Measurements from ENCODE around the gene SDC4.

Gene SDC4

DNA sequence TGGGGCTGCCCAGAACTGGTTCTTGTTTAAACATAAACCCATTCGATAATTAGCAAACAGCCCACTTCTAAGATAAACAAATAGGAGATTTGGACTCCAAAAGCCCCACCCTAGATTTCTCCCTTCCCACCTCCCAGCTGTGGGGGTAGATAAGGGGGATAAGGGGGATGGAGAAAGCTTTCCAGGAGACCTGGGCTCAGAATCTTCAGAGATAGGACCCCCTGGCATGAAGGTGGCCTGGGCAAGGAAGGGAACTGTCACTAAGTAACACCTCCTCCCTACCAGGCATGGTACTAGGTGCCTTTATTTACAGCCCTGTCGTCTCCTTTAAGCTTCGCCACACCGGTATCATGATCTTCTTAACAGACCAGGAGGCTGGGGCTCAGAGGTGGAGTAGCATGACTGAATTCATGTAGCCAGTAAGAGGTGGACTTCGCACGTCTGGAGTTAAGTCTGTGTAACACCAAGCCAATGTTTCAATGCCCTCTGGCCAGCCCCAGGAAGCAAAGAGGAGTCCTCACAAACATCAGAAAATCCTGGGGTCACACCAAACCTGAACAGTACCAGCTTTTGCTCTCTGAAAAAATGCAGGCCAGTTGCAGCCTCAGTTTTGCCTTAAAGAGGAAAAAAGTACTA lies 4.6 kb downstream of the SDC4 start:
- no peak for TF ChIP-seq ZNF274 (IDR thresholded peaks at IDR 0.05; ENCODE audit: low read depth, low read length)
- H3K4me3 ChIP-seq (ENCODE audit: low read length) = no peak overlapping the region

DNA sequence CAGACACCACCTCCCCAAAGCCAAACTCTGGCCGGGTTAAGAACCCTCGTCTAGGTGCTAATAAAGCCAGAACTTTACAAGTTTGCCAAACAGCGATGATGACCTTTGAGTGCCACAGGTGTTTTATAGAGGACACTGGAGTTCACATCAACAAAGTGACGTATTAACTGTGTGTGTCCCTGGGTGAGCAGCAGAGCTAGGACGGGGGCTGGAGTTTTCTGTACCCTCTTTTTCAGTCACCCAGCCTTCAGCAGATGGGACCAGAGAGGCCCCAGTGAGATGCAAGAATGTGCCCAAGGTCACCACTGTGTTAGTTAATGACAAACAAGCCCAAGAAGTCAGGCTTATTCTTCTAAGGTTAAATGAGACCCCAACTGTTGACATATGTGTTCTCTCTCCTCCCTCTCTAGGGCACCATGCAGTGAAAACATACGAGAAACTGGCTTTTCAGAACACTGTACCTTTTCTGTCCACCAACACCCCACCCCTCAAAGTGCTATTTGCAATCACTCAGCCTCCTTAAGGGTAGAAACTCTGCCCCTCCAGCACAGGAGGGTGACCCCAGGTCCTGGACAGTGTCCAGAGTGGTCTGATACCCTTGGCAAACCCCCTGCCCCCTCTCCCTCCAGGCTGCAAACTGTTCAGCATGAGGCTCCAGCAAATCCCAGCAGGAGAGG lies 5.2 kb downstream of the SDC4 start:
- H3K4me3 ChIP-seq (ENCODE audit: low read length) = no peak overlapping the region

DNA sequence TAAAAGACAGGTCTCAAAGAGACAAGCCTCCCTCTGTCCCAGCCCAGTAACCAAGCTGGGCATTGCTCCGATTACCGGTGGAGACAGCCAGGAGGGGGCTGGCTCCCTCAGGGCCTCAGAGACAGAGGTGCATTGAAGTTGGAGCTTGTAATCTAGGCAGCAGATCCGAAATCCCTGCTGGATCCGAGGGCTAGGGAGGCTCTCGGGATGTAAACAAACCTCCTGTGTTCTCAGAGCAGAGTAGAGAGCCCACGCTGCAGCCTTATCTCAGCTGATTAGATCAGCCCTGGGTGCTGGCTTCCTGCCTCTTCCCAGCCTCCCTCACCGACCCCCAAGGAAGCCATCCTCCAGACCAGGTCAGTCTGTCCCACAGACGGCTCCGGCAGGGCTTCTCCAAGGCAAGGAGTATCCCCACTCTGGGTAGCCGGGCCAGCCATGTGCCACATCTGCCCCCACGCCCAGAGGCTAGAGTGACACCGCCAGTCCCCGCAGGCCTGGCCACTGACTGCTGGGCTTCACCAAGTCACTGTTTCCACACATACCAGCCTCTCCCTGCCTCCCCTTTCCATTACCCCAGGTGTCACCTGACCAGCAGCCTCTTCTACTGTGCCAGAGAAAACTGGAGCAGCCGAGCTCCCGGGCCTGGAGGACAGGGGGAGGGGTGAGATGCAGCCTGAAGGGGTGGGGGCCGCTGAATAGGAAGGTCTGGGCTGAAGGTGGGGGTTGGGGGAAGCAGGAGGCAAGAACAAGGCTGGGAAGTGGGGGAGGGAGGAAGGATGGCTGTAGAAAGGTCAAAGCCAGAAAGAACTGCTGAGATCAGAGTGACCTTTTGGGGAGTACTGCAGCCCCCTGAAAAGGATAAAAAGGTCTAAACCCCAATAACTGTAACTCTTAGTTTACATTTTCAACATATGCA lies 6.0 kb downstream of the SDC4 start:
- TF ChIP-seq ZNF274 (IDR thresholded peaks at IDR 0.05; ENCODE audit: low read depth, low read length) = no peak
- H3K4me3 ChIP-seq (ENCODE audit: low read length) = no peak overlapping the region

More for the DNA sequence above, 5.2 kb downstream of the SDC4 start:
- no peak for TF ChIP-seq ZNF274 (IDR thresholded peaks at IDR 0.05; ENCODE audit: low read depth, low read length)

DNA sequence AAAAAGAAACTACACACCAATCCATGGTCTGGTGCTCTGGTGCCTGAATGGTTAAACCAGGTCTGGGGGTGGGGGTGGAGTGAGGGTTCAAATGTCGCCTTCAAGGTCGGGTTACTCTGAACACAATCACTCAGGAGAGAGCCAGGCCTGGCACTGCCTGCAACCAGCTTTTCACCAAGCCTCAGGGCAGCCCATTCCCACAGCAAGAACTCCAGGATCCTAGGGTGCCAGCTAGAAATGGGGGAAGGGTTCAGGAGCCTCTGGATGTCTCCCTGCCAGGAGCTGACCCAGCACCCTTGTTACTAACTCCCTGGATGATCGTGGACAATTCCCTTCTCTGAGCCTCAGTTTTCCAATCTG lies 6.7 kb downstream of the SDC4 start:
- no peak for TF ChIP-seq ZNF274 (IDR thresholded peaks at IDR 0.05; ENCODE audit: low read depth, low read length)
- H3K4me3 ChIP-seq (ENCODE audit: low read length) = no peak overlapping the region

DNA sequence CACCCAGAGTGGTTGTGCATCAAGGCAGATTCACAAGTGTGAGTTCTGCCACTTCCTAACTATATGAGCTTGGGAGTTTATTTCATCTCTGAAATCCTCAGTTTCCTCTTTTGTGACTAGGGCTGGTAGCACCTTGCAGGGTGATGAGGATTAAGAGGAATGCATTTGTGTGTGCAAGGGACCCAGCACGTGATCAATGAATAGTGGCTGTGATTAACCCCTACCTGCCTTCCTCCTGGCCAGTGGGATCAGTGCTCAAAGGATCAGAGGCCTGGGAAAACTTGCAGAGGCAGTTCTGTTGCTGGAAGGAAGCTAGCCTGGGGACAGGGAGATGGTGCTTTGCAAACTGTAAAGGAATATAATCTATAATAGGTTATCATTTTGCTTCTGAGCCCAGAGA lies 7.3 kb downstream of the SDC4 start:
- TF ChIP-seq ZNF274 (IDR thresholded peaks at IDR 0.05; ENCODE audit: low read depth, low read length) = no peak
- no peak overlapping the region for H3K4me3 ChIP-seq (ENCODE audit: low read length)

DNA sequence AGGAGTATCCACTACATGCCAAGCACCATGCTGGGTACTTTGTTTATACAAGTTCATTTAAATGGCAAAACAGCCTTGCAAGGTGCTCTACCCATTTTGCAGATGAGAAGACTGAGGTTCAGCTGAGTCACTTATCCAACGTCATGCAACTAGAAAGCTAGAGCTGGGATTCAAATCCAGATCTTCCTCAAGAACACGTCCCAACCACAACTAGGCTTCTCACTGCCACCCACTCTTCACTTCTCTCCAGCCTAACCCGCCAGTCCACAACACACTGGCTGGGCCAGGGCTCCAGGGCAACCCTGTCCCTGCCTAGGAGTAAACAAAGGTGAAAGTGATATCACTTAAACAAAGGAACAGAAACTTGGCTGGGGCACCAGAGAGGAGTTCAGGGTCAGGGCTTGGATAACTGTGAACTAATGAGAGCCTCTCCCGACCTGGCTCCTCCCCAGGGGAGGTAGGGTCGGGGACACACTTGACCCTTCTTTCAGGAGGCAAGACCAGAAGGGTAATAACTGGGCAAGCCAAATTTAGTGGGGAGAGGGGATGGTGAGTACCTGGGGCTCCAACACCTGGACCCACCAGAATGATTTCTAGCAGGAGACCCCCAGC lies 7.9 kb downstream of the SDC4 start:
- no peak for TF ChIP-seq ZNF274 (IDR thresholded peaks at IDR 0.05; ENCODE audit: low read depth, low read length)
- no peak overlapping the region for H3K4me3 ChIP-seq (ENCODE audit: low read length)

DNA sequence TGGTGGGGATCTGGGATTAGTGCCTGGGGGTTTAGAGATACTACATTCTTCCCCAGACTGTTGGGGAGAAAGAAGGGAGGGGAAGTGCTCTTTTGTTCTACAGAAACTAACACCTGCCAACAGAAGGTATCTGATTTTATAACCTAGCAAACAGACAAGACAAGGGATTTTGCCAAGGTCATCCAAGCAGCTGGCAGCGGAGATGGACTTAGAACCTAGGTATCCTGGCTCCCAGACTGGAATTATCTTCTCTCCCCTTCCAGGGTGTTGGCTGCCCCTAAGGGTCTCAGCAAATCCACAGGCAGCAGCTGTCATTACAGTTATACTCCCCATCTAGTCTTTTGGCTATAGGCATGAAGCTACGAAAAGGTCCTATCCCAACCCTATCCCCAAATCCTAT lies 8.4 kb downstream of the SDC4 start:
- H3K4me3 ChIP-seq (ENCODE audit: low read length) = no peak overlapping the region
- TF ChIP-seq ZNF274 (IDR thresholded peaks at IDR 0.05; ENCODE audit: low read depth, low read length) = no peak

DNA sequence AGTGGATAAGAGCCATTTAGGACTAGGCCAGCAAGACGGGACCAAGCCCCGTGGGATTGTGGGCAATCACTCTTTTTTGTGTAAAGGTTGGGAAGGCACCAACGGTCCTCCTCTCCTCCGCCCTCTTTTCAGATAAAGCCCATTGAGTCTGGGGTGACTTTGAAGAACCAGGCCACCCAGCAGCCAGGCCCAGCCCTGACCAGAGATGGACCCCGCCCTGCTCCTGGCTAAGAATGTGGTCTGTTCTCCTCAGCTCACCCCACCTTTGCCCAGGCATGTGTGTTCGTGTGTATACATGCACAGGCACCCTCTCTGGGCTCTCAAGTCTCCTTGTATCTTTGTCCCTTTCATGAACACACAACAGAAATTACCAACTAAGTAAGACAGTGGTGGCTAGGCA lies 9.1 kb downstream of the SDC4 start:
- no peak overlapping the region for H3K4me3 ChIP-seq (ENCODE audit: low read length)

DNA sequence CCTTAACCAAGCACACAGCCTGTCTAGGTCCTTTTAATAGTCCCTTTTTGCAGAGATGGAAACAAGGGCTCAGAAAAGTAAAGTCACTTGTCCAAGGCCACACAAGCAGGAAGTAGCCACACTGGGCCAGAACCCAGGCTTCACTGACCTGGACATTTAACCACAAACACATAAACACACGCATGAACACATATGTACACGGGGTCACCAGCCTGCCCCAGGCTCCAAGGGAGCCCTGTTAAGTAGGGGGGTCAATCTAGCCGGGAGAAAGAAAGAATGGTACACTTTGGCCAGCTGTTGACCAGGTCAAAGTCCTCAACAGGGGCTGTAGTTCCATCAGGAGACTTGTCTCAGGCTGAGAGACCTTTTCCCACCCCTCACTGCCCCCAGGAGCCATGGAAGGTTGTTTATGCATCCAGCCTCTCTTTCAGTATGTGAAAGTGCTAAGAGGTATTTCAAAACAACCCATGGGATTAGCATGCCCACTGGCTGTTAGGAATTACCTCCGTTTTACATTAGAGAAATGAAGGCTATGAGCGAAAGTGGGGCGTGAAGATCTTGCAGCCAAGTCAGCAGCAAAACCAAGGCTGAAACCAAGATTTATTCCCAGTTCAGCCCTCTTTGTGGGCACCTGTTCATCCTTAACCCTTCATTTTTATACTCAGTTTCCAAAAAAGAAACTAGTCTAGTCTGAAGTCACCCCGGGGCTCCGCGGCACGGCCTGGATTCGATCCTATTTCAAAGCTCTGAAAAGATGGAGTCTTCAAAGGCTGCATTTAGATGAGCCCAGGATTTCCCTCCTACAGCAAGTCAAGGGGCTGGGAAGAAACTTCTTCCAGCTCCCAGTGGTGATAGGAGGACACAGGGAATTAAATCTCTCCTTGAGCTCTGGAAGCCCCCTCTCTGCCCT lies 9.8 kb downstream of the SDC4 start:
- no peak overlapping the region for H3K4me3 ChIP-seq (ENCODE audit: low read length)
- TF ChIP-seq ZNF274 (IDR thresholded peaks at IDR 0.05; ENCODE audit: low read depth, low read length) = no peak

More for the DNA sequence above, 9.1 kb downstream of the SDC4 start:
- TF ChIP-seq ZNF274 (IDR thresholded peaks at IDR 0.05; ENCODE audit: low read depth, low read length) = no peak

DNA sequence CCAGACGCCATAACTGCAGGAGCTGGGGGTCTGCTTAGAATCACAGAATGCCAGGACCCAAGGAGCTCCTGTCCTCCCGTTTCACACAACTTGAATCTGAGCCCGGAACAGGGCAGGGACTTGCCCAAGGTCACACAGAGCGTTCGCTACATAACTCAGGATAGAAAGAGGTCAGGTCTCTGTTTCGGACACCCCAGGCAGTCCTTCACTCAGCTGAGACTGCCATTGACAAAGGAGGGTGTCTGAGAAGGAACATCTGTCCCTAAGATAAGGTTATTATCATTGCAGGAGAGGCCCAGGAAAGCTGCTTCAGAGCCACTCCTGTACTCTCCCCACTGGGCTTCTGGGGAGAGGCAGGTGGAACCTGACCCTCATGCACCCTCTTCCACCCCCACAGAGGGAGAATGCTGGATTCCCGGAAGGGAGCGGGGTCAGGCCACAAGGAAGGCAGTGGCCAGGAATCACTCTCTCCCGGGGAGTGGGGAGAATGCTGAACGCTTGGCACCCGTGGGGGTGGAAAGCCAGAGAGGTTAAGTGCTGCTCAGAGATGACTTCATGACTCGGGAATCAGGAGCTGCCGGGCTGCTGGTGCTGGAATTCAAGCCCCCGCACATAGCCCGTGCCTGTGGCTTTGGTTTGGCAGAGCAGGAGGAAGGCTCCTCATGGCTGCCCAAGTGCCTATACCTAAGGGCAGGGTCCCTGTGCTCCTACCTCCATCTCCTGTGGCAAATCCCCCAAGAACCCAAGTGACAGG lies 10.7 kb downstream of the SDC4 start:
- TF ChIP-seq ZNF274 (IDR thresholded peaks at IDR 0.05; ENCODE audit: low read depth, low read length) = no peak
- H3K4me3 ChIP-seq (ENCODE audit: low read length) = no peak overlapping the region

DNA sequence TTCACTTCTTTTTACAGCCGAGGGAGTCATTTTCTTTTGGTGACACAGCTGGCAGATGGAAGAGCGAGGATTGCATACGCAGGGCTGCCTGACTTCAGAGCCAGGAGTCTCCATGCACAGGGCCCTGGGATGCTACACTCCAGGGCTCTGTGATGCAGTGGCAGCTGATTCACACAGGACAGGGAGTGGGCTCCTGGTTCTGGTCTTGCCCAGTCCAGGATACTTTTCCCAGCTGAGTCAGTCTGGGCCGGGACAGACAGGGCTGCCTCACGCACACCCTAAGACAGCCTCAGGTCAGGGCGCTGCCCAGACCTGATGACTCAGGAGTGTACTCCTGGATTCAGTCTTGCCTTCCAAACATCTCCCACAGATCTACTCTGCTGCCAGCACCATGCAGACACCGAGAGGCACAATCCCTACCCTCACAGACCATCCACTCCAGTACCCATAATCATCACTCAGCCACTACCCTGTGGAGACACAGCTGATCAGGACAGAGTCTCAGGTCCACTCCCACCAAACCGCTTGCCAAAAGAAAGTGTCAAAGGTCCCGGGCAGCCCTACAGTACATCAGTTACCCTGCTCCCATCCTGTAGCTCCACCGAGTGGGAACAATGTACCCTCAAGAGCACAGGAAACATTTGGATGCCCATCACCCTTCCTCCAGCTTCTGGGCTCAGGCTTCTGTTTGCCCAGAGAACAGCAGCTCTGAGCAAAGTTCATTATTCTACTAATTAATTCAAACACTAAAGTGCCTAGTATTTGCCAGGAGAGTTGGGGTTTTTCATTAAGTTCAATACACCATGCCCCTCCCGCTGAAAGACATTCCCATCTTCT lies 11.5 kb downstream of the SDC4 start:
- no peak overlapping the region for H3K4me3 ChIP-seq (ENCODE audit: low read length)
- no peak for TF ChIP-seq ZNF274 (IDR thresholded peaks at IDR 0.05; ENCODE audit: low read depth, low read length)

DNA sequence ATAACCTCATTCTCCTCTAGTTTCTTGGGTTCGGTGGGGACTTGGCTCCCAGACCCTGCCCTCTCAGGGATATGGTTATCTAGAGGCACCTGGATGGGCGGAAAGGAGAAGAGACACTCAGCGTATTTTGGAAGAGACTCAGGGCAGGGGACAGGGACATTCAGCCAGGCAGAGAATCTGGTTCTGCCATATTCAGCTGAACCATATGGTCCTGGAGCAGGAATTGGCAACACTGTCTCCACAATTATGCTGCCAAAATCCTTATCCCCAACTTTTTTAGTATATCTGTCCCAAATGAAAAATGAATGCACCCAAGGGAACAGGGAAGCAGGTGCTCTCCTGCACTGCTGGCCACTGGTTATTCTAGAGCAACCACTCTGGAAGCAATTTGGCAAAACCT lies 17.7 kb downstream of the SDC4 start:
- no peak for TF ChIP-seq ZNF274 (IDR thresholded peaks at IDR 0.05; ENCODE audit: low read depth, low read length)
- no peak overlapping the region for H3K4me3 ChIP-seq (ENCODE audit: low read length)

Measured in GM08714 (cell line).